Kidney epithelial cell (primary cell): ENCODE data around the gene FCSK. TPM values are rescaled to one million over a fixed set of nuclear protein-coding genes. Genes with fewer than 3 reads are reported as not detected.

Experiments
- DNase-seq: peaks from one replicate; pipeline ENCODE4 v3.0.0-alpha.2; 2010; ENCODE audit warnings: low read depth
- H3K27me3 ChIP-seq: 2 replicates; pipeline ENCODE4 v1.6.0; 2011; ENCODE audit warnings: low read length; ENCODE audit not compliant: control insufficient read depth, insufficient read depth
- H3K36me3 ChIP-seq: 2 replicates; pipeline ENCODE4 v1.5.1; 2011; ENCODE audit warnings: low read length; ENCODE audit not compliant: control insufficient read depth, insufficient read depth
- H3K4me3 ChIP-seq: 2 replicates; pipeline ENCODE4 v1.5.1; 2011; ENCODE audit warnings: low read depth, mild to moderate bottlenecking, control low read depth, low read length
- CTCF ChIP-seq: IDR thresholded peaks from 2 replicates; pipeline ENCODE4 v1.5.1; 2011; ENCODE audit warnings: mild to moderate bottlenecking, moderate library complexity, low read length, control low read depth, inconsistent platforms; ENCODE audit not compliant: insufficient read depth, poor library complexity, severe bottlenecking
- total RNA-seq: library from RNA; depleted of rRNA; stranded (reverse); fragments of >200 nt; gene quantifications from 2 replicates; pipeline ENCODE4 v1.2.3, GENCODE V29; 2015

Gene FCSK
- total RNA-seq, 1 donor from 2014 or later: 19.9 TPM

- no peak overlapping the region for H3K4me3 ChIP-seq
- H3K36me3 ChIP-seq: peaks cover 3% of the 10 kb centered on the region
Observed at GRCh38 chr16:70490261-70490660, 35.9 kb downstream of the FCSK start.

GRCh38 chr16:70493802-70494201 is 39.4 kb downstream of the FCSK start:
- peaks cover 1% of the 10 kb centered on the region for H3K36me3 ChIP-seq
- DNase-seq: no peak
- no peaks in the 10 kb centered on the region for H3K27me3 ChIP-seq
- no peak overlapping the region for H3K4me3 ChIP-seq
- TF ChIP-seq CTCF: no peak

More at GRCh38 chr16:70490261-70490660, 35.9 kb downstream of the FCSK start:
- no peak for DNase-seq
- no peaks in the 10 kb centered on the region for H3K27me3 ChIP-seq
- TF ChIP-seq CTCF: no peak

- no peaks in the 10 kb centered on the region for H3K27me3 ChIP-seq
- peaks cover 1% of the 10 kb centered on the region for H3K36me3 ChIP-seq
- no peak for TF ChIP-seq CTCF
- no peak for DNase-seq
- H3K4me3 ChIP-seq: no peak overlapping the region
Observed at GRCh38 chr16:70494202-70494770, 39.9 kb downstream of the FCSK start.

GRCh38 chr16:70494777-70495176 is 40.4 kb downstream of the FCSK start:
- Histone ChIP-seq H3K36me3 (peaks cover 1% of the 10 kb centered on the region), H3K27me3 (no peaks in the 10 kb centered on the region), H3K4me3 (no peak overlapping the region)
- DNase-seq: no peak
- TF ChIP-seq CTCF: no peak

- Histone ChIP-seq H3K27me3 (no peaks in the 10 kb centered on the region), H3K4me3 (no peak overlapping the region), H3K36me3 (no peaks in the 10 kb centered on the region)
- no peak for DNase-seq
- TF ChIP-seq CTCF: no peak
Observed at GRCh38 chr16:70495425-70496182, 41.2 kb downstream of the FCSK start.
